Midbrain (tissue), 1 donor: ENCODE measurements around the gene LSS.
"Not testable (repeated sequence)": the region's sequence is repeated elsewhere in the genome, so short reads cannot be mapped to it uniquely, and the experiment has no call there.

Experiments
- DNase-seq: peaks from one replicate; lab custom pipeline; 2025; lab: John Stamatoyannopoulos, UW

LSS gene

DNA sequence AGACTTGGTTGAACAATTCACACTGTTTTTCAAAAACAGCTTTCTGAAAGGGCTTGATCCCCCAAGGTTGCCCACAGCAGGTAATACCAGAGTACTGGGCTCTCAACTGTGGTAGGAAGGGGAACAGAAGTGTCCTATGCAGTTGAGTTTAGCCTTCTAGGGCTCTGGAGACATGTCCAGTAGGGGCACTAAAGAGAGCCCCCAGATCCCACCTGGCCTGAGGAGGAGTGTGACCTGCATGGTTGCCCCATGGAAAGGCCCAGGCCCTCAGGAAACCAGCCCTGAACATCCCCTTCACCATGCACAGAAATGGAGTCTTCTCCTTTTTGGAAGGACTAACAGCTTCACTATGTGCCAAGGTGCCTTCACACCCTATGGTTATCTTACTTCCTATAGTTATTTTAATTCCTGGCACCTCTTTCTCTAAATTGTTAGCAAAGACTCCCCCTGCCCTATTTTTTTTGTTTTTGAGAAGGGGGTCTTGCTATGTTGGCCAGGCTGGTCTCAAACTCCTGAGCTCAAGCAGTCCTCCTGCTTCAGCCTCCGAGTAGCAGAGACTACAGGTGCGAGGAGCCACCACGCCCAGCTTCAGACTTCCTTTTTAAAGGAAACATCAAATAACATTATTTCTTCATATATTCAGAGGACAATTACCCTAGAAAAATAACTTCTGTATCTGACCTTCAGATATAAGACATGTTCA lies 16.8 kb upstream of the LSS start:
- no peak for DNase-seq

GRCh38 chr21:46244602-46245001 lies 16.0 kb upstream of the LSS start:
- no peak for DNase-seq

GRCh38 chr21:46243960-46244361 lies 15.4 kb upstream of the LSS start:
- no peak for DNase-seq

DNA sequence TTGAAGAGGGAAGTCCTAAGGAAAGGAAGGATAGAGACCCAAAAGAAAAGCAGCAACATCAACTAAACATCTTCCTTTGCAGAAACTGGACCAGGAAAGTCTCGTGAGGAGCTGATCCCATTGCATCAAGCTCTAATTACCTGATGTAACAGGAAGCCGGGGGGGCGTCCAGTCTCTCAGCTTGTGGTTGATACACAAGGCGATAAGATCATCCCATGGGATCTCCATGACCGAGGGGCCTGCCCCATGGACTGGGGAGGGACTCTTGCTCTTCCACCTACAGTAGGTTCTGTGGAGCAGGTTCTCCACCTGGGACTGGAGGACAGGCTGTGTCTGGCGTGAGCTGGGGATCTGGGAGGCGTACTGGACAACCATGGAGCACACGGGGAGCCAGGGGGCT lies 14.8 kb upstream of the LSS start:
- no peak for DNase-seq

DNA sequence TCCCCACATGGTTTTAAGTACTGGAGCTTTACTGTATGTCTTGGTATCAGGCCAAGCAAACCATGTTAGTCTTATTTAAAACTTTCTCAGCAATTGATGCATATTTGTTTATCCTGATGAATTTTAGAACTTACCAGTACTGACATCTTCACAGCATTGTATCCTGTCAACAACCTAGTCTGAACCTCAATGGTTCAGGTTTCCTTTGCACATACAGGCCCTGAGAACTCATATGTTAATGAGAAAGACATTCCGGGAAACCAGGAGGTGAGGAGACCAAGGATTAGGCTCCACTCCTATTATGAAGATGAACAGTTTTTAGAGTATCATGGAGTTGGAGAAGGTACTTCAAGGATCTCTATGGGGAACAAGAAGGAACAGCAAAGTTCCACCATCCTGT lies 13.0 kb upstream of the LSS start:
- DNase-seq, result not testable (repeated sequence)

GRCh38 chr21:46239817-46240325 lies 11.3 kb upstream of the LSS start:
- DNase-seq, result no peak

GRCh38 chr21:46237474-46237873 lies 8.9 kb upstream of the LSS start:
- DNase-seq, result no peak

DNA sequence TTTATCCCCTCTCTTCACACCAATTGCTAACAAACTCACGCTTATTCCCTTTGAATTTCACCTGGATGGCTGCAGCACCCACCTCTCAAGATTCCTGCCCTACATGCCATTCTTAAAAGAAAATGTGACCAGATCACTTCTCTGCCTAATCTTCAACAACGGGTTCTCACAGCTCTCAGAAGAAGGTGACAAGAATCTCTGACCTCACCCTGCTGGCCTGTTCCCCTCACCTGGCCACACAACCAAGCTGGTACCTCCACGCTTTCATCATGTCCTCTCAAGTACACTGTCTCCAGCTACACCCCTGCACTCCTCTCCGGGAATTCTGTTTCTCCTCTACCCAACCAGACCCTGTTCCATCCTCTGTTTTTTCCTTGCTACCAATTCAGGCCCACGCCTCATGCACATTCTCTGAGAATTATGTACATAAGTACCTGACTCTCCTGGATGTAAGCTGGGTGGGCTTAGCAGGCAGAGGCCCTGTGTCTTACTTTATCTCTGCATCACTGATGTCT lies 5.9 kb upstream of the LSS start:
- DNase-seq, result no peak

GRCh38 chr21:46229923-46230260 lies 1.3 kb upstream of the LSS start:
- DNase-seq, result no peak

- DNase-seq, result no peak
These were observed 754 bp upstream of the LSS start for GRCh38 chr21:46229133-46229922.

DNA sequence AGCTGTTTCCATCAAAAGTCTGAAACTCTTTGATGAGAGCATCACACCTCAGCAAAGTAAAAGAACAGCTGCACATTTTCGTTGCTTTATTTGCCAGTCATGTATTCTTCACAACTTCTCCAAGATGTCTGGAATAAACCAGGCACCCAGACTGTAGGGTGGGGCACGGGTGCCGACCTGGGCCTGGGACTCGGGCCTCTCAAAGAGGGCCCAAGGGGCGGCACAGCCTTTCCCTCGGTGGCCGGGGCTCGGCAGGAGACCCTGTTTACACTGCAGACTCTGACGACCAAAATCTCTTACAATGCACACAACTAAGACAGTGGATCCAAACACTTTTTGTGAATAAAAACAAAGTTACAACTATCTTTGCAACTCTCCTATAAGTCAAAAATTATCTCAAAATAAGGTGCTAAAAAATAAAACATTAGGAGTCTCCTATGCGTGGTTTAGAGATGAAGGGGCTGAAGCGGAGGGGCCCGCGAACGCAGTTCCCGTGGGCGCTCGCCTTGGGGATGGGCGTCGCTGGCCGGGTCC lies 696 bp downstream of the LSS start:
- DNase-seq, result no peak

DNA sequence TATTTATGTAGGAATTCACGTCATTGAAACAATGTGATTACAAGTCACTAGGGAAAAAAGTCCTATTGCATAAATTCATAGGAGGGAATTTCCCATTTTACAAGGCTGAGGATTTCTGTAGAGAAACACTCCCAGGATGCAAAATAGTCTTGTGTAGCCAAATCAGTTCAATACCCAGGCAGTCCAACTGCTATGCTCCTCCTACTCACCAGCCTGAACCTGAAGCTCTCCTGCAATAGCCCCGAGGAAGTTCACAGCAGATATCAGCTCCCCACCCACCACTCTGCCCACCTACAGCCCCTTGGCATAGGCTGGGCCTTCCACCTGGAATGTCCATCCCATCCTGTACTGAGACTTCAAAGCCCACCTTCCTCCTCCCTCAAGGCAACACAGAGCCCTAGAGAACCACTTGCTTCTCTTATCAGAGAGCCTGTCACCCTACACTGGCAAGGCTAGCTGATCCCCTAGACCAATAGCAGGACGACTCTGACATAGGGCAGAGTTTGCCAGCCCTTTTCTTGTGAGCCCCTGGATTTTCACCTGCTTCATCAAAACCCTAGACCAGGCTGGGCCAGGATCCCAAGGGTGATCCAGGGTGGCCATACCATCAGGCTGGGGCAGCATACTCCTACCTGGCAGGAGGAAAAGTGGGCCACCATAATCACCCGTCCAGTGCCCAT lies 1.5 kb downstream of the LSS start:
- no peak for DNase-seq

DNA sequence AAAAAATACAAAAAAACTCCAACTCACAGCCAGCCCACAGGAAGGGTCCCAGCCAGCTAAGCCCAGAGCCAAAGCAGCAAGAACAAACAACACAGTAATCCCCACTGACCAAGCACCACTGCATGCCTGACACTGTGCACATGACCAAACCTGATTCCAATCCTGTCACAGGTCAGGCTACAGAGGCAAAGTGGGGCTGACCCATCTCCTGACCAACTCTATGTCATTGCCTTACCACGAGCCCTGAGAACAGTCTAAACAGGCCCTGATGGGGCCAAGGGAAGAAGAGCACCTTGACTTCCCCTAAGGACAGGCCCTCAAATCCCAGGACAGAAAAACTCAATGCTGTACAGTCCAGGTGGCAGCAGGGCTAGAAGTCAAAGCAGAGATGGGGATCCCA lies 2.4 kb downstream of the LSS start:
- DNase-seq, result peak; percentile 17

DNA sequence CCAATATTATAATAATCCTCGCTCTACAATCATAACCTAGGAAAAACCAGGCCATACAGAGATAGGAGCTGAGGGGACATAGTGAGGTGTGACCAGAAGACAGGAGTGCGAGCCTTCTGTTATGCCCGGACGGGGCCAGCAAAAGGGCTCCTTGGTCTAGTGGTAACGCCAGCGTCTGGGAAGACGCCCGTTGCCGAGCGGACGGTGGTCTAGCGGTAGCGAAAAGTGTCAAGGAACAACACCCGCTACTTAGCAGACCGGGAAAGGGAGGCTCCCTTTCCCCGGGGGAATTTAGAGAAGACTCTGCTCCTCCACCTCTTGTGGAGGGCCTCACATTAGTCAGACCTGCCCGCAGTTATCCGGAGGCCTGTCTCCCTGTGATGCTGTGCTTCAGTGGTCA lies 4.9 kb downstream of the LSS start:
- not testable (repeated sequence) for DNase-seq

GRCh38 chr21:46223217-46223616 lies 5.4 kb downstream of the LSS start:
- DNase-seq, result no peak

DNA sequence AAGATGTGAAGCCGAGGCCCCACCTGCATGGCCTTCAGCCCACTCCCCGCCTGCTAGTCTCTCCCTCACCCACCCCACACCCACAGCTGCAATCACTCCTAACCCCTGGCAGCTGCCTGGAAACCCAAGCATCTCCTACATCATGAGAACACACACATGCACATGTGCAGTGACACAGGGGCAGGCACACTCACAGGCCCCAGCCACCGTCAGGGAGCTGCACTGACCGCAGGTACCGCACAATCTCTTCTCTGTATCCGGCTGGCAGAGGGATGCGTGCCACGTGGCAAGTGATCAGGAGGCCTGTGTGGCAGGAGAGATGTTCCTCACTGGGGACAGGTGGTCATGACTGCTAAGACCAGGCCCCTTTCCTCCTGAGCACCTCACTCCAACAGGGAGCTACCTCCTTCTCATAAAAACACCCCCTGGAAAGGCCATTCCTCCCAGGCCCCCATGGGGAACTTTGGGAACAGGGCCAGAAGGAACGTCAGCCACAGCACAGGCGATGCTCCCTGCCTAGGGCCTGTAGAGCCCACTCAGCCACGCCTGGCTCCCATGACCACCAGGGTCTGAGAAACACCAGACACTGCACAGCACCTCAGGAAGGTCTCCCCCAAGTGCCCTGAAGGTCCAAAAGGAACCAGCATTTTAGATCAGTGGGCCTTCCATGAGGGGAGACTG lies 6.0 kb downstream of the LSS start:
- no peak for DNase-seq

DNA sequence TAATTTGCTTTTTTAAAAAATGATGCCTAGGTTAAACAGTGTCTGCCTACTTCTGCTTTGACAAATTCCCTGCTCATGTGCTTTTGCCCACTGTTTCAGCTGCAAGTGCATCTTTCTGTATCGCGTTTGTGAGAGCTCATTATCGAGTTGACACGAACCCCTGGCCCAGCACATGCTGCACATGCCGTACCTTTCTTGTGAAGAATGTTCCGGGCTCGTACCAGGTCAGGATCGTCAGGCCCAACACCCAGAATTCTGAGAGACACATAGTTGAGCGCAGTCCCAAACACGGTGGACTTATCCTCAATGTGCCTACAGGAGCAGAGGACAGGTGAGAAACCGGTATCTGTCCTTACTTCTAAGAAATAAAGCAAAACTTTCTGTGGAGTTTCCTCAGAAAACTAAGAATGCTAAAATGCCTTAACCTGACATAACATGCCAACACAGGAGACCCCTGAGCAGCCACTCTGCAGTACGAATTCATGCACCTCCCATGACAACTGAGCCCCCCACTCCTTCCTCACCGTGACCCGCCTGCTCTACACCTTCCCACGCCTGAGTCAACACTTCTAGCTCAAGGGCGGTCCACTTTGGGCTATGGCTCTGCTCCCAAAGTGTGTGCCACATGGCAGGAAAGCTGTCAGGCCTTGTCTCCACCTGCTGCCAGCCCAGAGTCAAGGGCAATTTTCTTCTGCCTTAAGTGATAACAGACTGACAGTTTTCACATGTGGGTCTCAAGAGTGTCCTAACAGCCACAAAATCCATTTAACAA lies 6.7 kb downstream of the LSS start:
- no peak for DNase-seq

GRCh38 chr21:46220847-46221246 lies 7.7 kb downstream of the LSS start:
- DNase-seq, result no peak

DNA sequence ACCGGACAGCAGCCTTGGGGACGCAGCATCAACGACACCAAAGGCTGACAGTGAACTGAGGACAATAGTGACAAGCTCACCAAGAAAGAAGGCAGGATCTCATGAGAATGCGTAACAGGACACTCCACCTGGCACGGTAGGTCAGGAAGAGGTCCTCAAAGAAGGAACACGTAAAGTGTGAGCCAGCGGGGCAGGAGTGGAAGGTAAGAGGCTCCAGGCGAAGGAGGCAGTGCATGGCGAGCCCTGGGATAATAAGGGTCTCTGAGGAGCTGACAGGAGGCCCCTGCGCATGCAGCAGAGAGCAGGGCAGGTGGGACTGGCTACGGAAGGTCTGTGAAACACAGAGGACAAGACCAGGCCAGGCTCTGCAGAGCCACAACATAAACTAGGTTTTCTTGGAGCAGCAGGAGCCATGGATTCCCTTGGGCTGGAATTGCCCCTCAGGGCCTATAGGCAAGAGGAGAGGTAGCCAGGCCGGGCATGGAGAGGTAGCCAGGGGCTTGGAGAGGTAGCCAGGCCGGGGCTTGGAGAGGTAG lies 8.2 kb downstream of the LSS start:
- no peak for DNase-seq

DNA sequence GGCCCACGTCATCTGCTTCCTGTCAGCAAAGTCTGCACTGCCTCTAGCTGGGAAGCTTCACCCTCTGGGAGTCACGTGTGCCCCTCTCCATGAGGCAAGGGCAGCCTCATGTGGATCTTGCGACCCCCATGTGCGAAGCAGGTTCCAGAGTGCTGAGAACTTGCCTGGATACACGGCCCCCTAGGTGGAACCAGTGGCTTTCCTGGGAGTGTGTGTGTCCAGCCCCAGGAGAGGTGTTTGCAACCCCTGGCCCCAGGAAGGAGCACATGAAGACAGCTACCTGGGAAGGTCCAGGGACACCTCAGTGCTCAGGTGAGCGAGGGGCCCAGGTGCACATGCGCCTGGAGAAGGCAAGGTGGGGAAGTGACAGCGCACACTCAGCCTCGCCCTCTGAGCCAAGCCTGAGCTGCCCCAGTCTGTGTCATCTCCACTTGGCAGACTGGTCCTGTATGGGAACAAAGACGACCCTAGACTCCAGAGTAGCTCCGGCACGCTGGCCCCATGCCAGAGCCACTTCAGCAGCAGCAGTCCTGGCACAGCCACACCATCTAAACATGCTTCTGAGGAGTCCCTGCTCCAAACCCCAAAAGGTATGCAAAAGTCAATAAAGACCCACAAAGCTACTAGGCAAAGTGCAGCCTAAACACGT lies 8.9 kb downstream of the LSS start:
- DNase-seq, result no peak
